ENCODE measurements around the gene SLC27A4. TPM values are rescaled to one million over a fixed set of nuclear protein-coding genes. Genes with fewer than 3 reads are reported as not detected.
A peak's percentile ranks its signal among the peaks of the same experiment; 100 is the strongest.

The SLC27A4 gene
- total and polyA plus RNA-seq, 2 of the 13 experiments (the other 11 are each of a cell fraction or from before 2014, with no cell fraction given), result 10.6 to 18.8 TPM

- TF ChIP-seq ZNF609 (CRISPR knock-in tag; IDR thresholded peaks at IDR 0.05; ENCODE audit: borderline replicate concordance), result peak; percentile 55; the same call in 1 of the 2 replicates
- TF ChIP-seq GLI4 (CRISPR knock-in tag; IDR thresholded peaks at IDR 0.05; ENCODE audit: borderline replicate concordance), result peak; percentile 73; the same call in 1 of the 2 replicates
- peak; percentile 36; the same call in 1 of the 2 replicates for TF ChIP-seq ZNF652 (CRISPR knock-in tag; IDR thresholded peaks at IDR 0.05; ENCODE audit: borderline replicate concordance, low read depth)
- TF ChIP-seq ZNF761 (CRISPR knock-in tag; conservative IDR thresholded peaks at IDR 0.05), result peak; percentile 79
- TF ChIP-seq ZKSCAN1 (IDR thresholded peaks at IDR 0.05; ENCODE audit: low read length), result no peak
- no peak for TF ChIP-seq ZNF558 (CRISPR knock-in tag; IDR thresholded peaks at IDR 0.05; ENCODE audit: borderline replicate concordance)
- TF ChIP-seq TFDP2 (CRISPR knock-in tag; IDR thresholded peaks at IDR 0.05), result peak; percentile 65; the same call in 1 of the 2 replicates
- TF ChIP-seq NR2F2 (IDR thresholded peaks at IDR 0.05; ENCODE audit: borderline replicate concordance, low read depth), result peak; percentile 41; the same call in 1 of the 2 replicates
- no peak for TF ChIP-seq ATF5 (CRISPR knock-in tag; IDR thresholded peaks at IDR 0.05; ENCODE audit: low read depth)
- 0 out of 2 replicates have a peak, but pooled peaks have one; percentile 33 for TF ChIP-seq ZBTB26 (CRISPR knock-in tag; IDR thresholded peaks at IDR 0.05; ENCODE audit: borderline replicate concordance)
- peak; percentile 58 for TF ChIP-seq ISL2 (CRISPR knock-in tag; IDR thresholded peaks at IDR 0.05)
- TF ChIP-seq SMYD3 (CRISPR knock-in tag; IDR thresholded peaks at IDR 0.05), result 0 out of 2 replicates have a peak, but pooled peaks have one; percentile 12
- peak; percentile 64 for TF ChIP-seq CREB1 (IDR thresholded peaks at IDR 0.05)
- TF ChIP-seq CREB1 (CRISPR knock-in tag; IDR thresholded peaks at IDR 0.05), result peak; percentile 86
- 0 out of 2 replicates have a peak, but pooled peaks have one; percentile 13 for TF ChIP-seq KDM4B (CRISPR knock-in tag; IDR thresholded peaks at IDR 0.05)
- TF ChIP-seq TEF (CRISPR knock-in tag; IDR thresholded peaks at IDR 0.05), result no peak
- no peak for TF ChIP-seq PREB (CRISPR knock-in tag; IDR thresholded peaks at IDR 0.05)
- peak; percentile 40 for TF ChIP-seq SMAD3 (CRISPR knock-in tag; IDR thresholded peaks at IDR 0.05)
- TF ChIP-seq GTF3A (CRISPR knock-in tag; conservative IDR thresholded peaks at IDR 0.05), result 0 out of 2 replicates have a peak, but pooled peaks have one; percentile 42
Measured at GRCh38 chr9:128322404-128323211, 17.7 kb upstream of the SLC27A4 start, which contains the start of the genes COQ4 and TRUB2 (continued).
